ENCODE results near the gene SNRK.
A peak's percentile ranks its signal among the peaks of the same experiment; 100 is the strongest.

The SNRK gene

GRCh38 chr3:43346978-43347749 lies 60.8 kb downstream of the SNRK start:
- Histone ChIP-seq H3K4me3 (IDR thresholded peaks at IDR 0.05; ENCODE audit: insufficient read depth, low read depth, low read length) (no peak overlapping the region), H3K9ac (no peak overlapping the region), H2AFZ (ENCODE audit: low read depth) (no peak overlapping the region), H3K4me2 (peak overlapping the region; percentile 9; the same call in 1 of the 2 replicates), H3K4me1 (ENCODE audit: low read depth, poor library complexity, severe bottlenecking) (peaks cover 17% of the 10 kb centered on the region), H4K20me1 (ENCODE audit: insufficient read depth) (no peaks in the 10 kb centered on the region), H3K79me2 (ENCODE audit: insufficient read depth, low read depth) (no peaks in the 10 kb centered on the region), H3K36me3 (ENCODE audit: insufficient read depth) (0 out of 2 replicates have a peak, but pooled peaks cover 3% of the 10 kb centered on the region), H3K27ac (no peak overlapping the region), H3K27me3 (ENCODE audit: insufficient read depth, low read depth) (no peaks in the 10 kb centered on the region)
- no peak for TF ChIP-seq CTCF (conservative IDR thresholded peaks at IDR 0.05; ENCODE audit: low read depth, low read length)

GRCh38 chr3:43347774-43348173 lies 61.4 kb downstream of the SNRK start:
- H2AFZ ChIP-seq (ENCODE audit: low read depth): no peak overlapping the region
- H3K79me2 ChIP-seq (ENCODE audit: insufficient read depth, low read depth): no peaks in the 10 kb centered on the region
- no peaks in the 10 kb centered on the region for H3K27me3 ChIP-seq (ENCODE audit: insufficient read depth, low read depth)
- TF ChIP-seq CTCF (conservative IDR thresholded peaks at IDR 0.05; ENCODE audit: low read depth, low read length): no peak
- no peaks in the 10 kb centered on the region for H4K20me1 ChIP-seq (ENCODE audit: insufficient read depth)
- H3K9ac ChIP-seq: no peak overlapping the region
- no peaks in the 10 kb centered on the region for H3K36me3 ChIP-seq (ENCODE audit: insufficient read depth)
- H3K4me2 ChIP-seq: no peak overlapping the region
- no peak overlapping the region for H3K4me3 ChIP-seq (IDR thresholded peaks at IDR 0.05; ENCODE audit: insufficient read depth, low read depth, low read length)
- peaks cover 17% of the 10 kb centered on the region for H3K4me1 ChIP-seq (ENCODE audit: low read depth, poor library complexity, severe bottlenecking)
- H3K27ac ChIP-seq: no peak overlapping the region

GRCh38 chr3:43348350-43348749 lies 62.0 kb downstream of the SNRK start:
- no peak overlapping the region for H2AFZ ChIP-seq (ENCODE audit: low read depth)
- no peaks in the 10 kb centered on the region for H3K36me3 ChIP-seq (ENCODE audit: insufficient read depth)
- no peaks in the 10 kb centered on the region for H4K20me1 ChIP-seq (ENCODE audit: insufficient read depth)
- no peak overlapping the region for H3K4me3 ChIP-seq (IDR thresholded peaks at IDR 0.05; ENCODE audit: insufficient read depth, low read depth, low read length)
- no peaks in the 10 kb centered on the region for H3K27me3 ChIP-seq (ENCODE audit: insufficient read depth, low read depth)
- H3K4me2 ChIP-seq: no peak overlapping the region
- H3K79me2 ChIP-seq (ENCODE audit: insufficient read depth, low read depth): no peaks in the 10 kb centered on the region
- H3K4me1 ChIP-seq (ENCODE audit: low read depth, poor library complexity, severe bottlenecking): peaks cover 17% of the 10 kb centered on the region
- no peak overlapping the region for H3K9ac ChIP-seq
- no peak overlapping the region for H3K27ac ChIP-seq
- no peak for TF ChIP-seq CTCF (conservative IDR thresholded peaks at IDR 0.05; ENCODE audit: low read depth, low read length)

GRCh38 chr3:43348852-43349574 lies 62.7 kb downstream of the SNRK start:
- no peak overlapping the region for H3K4me3 ChIP-seq (IDR thresholded peaks at IDR 0.05; ENCODE audit: insufficient read depth, low read depth, low read length)
- no peak overlapping the region for H3K4me2 ChIP-seq
- no peaks in the 10 kb centered on the region for H3K79me2 ChIP-seq (ENCODE audit: insufficient read depth, low read depth)
- H3K4me1 ChIP-seq (ENCODE audit: low read depth, poor library complexity, severe bottlenecking): peaks cover 17% of the 10 kb centered on the region
- H3K36me3 ChIP-seq (ENCODE audit: insufficient read depth): no peaks in the 10 kb centered on the region
- no peaks in the 10 kb centered on the region for H4K20me1 ChIP-seq (ENCODE audit: insufficient read depth)
- no peak overlapping the region for H3K27ac ChIP-seq
- no peak for TF ChIP-seq CTCF (conservative IDR thresholded peaks at IDR 0.05; ENCODE audit: low read depth, low read length)
- H3K9ac ChIP-seq: no peak overlapping the region
- no peak overlapping the region for H2AFZ ChIP-seq (ENCODE audit: low read depth)
- no peaks in the 10 kb centered on the region for H3K27me3 ChIP-seq (ENCODE audit: insufficient read depth, low read depth)
